Measurements from ENCODE around the gene TMEM74B. TPM values are rescaled to one million over a fixed set of nuclear protein-coding genes. Genes with fewer than 3 reads are reported as not detected.

Gene TMEM74B
- total RNA-seq, 2 experiments from 2014 or later: not detected

- Histone ChIP-seq H3K36me3 (ENCODE audit: insufficient read depth, low read length) (no peaks in the 10 kb centered on the region), H3K4me1 (ENCODE audit: insufficient read depth, low read length, poor library complexity, severe bottlenecking) (no peaks in the 10 kb centered on the region), H3K4me3 (ENCODE audit: low read depth, low read length, poor library complexity, severe bottlenecking) (no peak overlapping the region), H3K79me2 (ENCODE audit: insufficient read depth, low read depth, low read length) (no peaks in the 10 kb centered on the region), H3K9me2 (ENCODE audit: insufficient read depth, low read length) (no peaks in the 10 kb centered on the region), H4K20me1 (ENCODE audit: insufficient read depth, low read length) (no peaks in the 10 kb centered on the region), H3K27ac (ENCODE audit: low read depth, low read length, poor library complexity, severe bottlenecking) (no peak overlapping the region), H3K9me3 (ENCODE audit: low read length) (no peaks in the 10 kb centered on the region), H3K4me2 (ENCODE audit: low read length) (no peak overlapping the region), H2AFZ (ENCODE audit: low read length) (no peak overlapping the region)
- intact Hi-C loops (cut with micrococcal nuclease; ENCODE audit: unreplicated experiment): no loop called here
- TF ChIP-seq EZH2phosphoT487 (IDR thresholded peaks at IDR 0.05; ENCODE audit: borderline replicate concordance, low read depth, low read length) (no peak), CTCF (conservative IDR thresholded peaks at IDR 0.05; ENCODE audit: low read length) (no peak)
- ChIA-PET CTCF (ENCODE audit: unreplicated experiment) (no interaction called here), POLR2A (no interaction called here)
- no TSS peak for BruUV-seq (replicated peaks)
- no peak for DNase-seq (ENCODE audit: low spot score)
Observed at GRCh38 chr20:1189827-1190226, 5.0 kb upstream of the TMEM74B start.

DNA sequence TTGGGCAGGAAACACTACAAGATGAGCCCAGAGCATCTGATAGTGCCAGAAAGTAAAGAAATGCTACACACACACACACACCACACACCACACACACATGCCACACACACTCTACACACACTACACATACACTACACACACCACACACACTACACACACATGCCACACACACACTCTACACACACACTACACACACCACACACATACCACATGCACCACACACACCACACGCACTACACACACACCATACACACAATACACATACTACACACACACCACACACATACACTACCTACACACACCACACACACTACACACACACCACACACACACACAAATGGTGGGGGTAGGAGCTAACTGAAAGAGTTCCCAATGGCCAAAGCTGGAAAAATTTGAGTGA lies 3.6 kb upstream of the TMEM74B start:
- no peaks in the 10 kb centered on the region for H3K36me3 ChIP-seq (ENCODE audit: insufficient read depth, low read length)
- H3K9me3 ChIP-seq (ENCODE audit: low read length): no peaks in the 10 kb centered on the region
- H3K4me2 ChIP-seq (ENCODE audit: low read length): no peak overlapping the region
- no peaks in the 10 kb centered on the region for H4K20me1 ChIP-seq (ENCODE audit: insufficient read depth, low read length)
- TF ChIP-seq CTCF (conservative IDR thresholded peaks at IDR 0.05; ENCODE audit: low read length) (no peak), EZH2phosphoT487 (IDR thresholded peaks at IDR 0.05; ENCODE audit: borderline replicate concordance, low read depth, low read length) (no peak)
- BruUV-seq (replicated peaks): no TSS peak
- intact Hi-C loops (cut with micrococcal nuclease; ENCODE audit: unreplicated experiment): no loop called here
- H3K4me3 ChIP-seq (ENCODE audit: low read depth, low read length, poor library complexity, severe bottlenecking): no peak overlapping the region
- CTCF ChIA-PET (ENCODE audit: unreplicated experiment): no interaction called here
- no peaks in the 10 kb centered on the region for H3K79me2 ChIP-seq (ENCODE audit: insufficient read depth, low read depth, low read length)
- no peak overlapping the region for H2AFZ ChIP-seq (ENCODE audit: low read length)
- H3K27ac ChIP-seq (ENCODE audit: low read depth, low read length, poor library complexity, severe bottlenecking): no peak overlapping the region
- H3K4me1 ChIP-seq (ENCODE audit: insufficient read depth, low read length, poor library complexity, severe bottlenecking): no peaks in the 10 kb centered on the region
- no peak for DNase-seq (ENCODE audit: low spot score)
- POLR2A ChIA-PET: no interaction called here
- no peaks in the 10 kb centered on the region for H3K9me2 ChIP-seq (ENCODE audit: insufficient read depth, low read length)

- Histone ChIP-seq H2AFZ (ENCODE audit: low read length) (no peak overlapping the region), H3K4me2 (ENCODE audit: low read length) (no peak overlapping the region)
Observed at GRCh38 chr20:1187605-1188171, 2.9 kb upstream of the TMEM74B start.

More at GRCh38 chr20:1187605-1188171, 2.9 kb upstream of the TMEM74B start:
- Histone ChIP-seq H3K9me3 (ENCODE audit: low read length) (no peaks in the 10 kb centered on the region), H3K79me2 (ENCODE audit: insufficient read depth, low read depth, low read length) (no peaks in the 10 kb centered on the region), H3K27ac (ENCODE audit: low read depth, low read length, poor library complexity, severe bottlenecking) (no peak overlapping the region), H3K4me1 (ENCODE audit: insufficient read depth, low read length, poor library complexity, severe bottlenecking) (no peaks in the 10 kb centered on the region), H3K36me3 (ENCODE audit: insufficient read depth, low read length) (no peaks in the 10 kb centered on the region), H3K4me3 (ENCODE audit: low read depth, low read length, poor library complexity, severe bottlenecking) (no peak overlapping the region), H4K20me1 (ENCODE audit: insufficient read depth, low read length) (no peaks in the 10 kb centered on the region), H3K9me2 (ENCODE audit: insufficient read depth, low read length) (no peaks in the 10 kb centered on the region)
- no peak for DNase-seq (ENCODE audit: low spot score)
- ChIA-PET POLR2A (no interaction called here), CTCF (ENCODE audit: unreplicated experiment) (no interaction called here)
- BruUV-seq (replicated peaks): no TSS peak
- intact Hi-C loops (cut with micrococcal nuclease; ENCODE audit: unreplicated experiment): no loop called here
- no peak for TF ChIP-seq EZH2phosphoT487 (IDR thresholded peaks at IDR 0.05; ENCODE audit: borderline replicate concordance, low read depth, low read length)
- TF ChIP-seq CTCF (conservative IDR thresholded peaks at IDR 0.05; ENCODE audit: low read length): no peak

Data from OCI-LY7 (cell line).